ENCODE measurements around the gene RASGRP1.
"Not testable (repeated sequence)": the region's sequence is repeated elsewhere in the genome, so short reads cannot be mapped to it uniquely, and the experiment has no call there.

- not testable (repeated sequence) for TF ChIP-seq EZH2 (IDR thresholded peaks at IDR 0.05; ENCODE audit: low read depth); CTCF (conservative IDR thresholded peaks at IDR 0.05)
Observed at GRCh38 chr15:38586005-38586404, 21.4 kb upstream of the RASGRP1 start.

Data from PC-9 (cell line).